Hematopoietic multipotent progenitor cell treated with erythropoietin and hydrocortisone succinate and interleukin-3 and kit ligand, for 8 days (in vitro differentiated cells): ENCODE measurements around the gene MAGEB1.

ENCODE experiments used
- DNase-seq: peaks from one replicate; pipeline ENCODE4 v3.0.0-alpha.2; 2015

The MAGEB1 gene

DNA sequence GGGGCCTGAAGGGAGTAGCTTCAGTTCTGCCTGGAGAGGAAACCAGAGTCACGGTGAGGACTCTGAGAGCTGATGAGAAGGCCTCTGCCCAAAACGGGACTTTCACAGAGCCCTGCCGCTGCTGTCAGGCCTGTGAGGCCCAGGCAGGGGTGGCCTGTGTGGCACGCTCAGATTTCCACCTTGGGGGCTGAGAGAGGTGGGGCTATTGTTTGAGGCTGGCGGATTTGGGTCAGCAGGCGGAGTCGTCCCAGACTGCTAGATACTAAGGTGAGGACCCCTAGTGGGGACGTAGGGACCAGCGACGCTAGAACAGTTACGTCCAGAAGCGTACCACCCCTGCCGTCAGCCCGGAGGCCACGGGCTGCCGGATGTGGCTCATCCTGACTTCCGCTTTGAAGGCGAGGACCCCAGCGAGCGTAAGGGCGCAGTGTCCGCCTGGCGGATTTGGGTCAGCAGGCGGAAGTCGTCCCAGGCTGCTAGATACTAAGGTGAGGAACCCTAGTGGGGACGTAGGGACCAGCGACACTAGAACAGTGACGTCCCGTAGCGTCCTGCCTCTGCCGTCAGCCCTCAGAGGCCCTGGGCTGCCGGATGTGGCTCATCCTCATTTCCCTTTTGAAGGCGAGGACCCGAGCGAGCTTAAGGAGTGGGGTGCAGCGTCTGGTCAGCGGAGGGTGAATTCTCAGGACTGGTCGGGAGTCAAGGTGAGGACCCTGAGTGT, at the start of gene MAGEB1:
Gene MAGEB1 (plus strand): TSS at position 378 of the 721 bp plus-strand sequence. CDS start 3,348 bp downstream, outside the sequence.
- DNase-seq, result no peak

DNA sequence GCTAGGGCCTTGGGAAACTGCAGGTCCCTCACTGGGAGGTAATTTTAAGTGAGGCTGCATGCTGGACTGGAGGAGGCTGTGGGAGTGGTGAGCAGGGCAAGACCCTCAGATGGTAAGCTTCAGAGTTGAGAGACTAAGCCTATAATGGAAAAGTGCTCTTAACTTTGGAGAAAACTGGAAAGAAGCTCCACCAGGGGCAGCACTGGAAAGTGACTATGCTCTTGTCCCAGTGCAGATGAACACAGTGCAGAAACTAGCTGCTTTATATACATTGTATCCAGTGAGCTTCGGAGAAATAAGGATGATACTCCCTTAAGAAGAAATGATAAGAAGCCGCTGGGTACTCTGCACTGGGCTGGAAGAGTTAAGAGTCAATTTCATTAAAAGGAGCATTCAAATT, 34.8 kb upstream of the MAGEB1 start:
- DNase-seq, result no peak

DNA sequence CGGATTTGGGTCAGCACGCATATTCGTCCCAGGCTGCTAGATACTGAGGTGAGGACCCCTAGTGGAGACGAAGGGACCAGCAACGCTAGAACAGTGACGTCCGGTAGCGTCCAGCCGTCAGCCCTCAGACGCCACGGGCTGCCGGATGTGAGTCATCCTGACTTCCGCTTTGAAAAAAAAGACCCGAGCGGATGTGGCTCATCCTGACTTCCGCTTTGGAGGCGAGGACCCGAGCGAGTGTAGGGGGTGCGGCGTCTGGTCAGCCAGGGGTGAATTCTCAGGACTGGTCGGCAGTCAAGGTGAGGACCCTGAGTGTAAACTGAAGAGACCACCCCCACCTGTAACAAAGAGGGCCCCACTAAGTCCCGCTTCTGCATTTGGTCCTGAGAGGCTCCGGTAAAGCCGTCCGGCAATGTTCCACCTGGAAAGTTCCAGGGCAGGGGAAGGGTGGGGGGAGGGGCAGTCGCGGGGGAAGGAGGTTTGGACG, 31.5 kb upstream of the MAGEB1 start, which contains the start of gene MAGEB2:
Gene MAGEB2 (plus strand): TSS at position 207 of the 487 bp plus-strand sequence. CDS start 3,018 bp downstream, outside the sequence.
- DNase-seq, result no peak

DNA sequence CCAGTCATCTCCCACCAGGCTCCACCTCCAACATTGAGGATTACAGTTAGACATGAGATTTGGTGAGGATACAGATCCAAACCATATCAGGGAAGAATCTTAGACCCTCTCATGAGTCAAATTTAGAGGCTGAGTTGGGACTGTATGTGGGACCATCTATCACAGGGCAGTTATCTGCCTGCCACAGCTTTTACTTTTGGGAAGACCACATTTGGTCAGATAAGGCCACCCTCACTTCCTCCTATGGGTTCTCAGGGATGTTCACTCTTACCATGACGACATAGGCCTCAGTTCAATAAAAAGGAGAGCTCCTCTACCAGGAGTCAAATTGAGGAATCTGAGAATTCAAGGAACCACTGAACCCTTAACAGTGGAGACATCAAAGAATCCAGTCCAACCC, 29.5 kb upstream of the MAGEB1 start:
- peak; percentile 57 for DNase-seq

DNA sequence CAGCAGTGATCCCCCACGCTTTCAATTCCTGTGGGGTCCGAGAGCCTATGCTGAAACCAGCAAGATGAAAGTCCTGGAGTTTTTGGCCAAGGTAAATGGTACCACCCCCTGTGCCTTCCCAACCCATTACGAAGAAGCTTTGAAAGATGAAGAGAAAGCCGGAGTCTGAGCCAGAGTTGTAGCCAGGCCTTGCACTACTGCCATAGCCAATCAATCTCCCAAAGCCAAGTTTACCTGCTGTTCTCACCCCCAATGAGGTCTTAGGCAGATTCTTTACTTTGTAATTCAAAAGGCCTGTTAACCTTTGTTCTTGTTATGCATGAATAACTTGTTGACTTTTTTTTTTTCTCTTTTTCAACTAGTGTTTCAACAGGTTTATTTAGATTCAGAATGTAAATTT, 27.6 kb upstream of the MAGEB1 start:
- no peak for DNase-seq

DNA sequence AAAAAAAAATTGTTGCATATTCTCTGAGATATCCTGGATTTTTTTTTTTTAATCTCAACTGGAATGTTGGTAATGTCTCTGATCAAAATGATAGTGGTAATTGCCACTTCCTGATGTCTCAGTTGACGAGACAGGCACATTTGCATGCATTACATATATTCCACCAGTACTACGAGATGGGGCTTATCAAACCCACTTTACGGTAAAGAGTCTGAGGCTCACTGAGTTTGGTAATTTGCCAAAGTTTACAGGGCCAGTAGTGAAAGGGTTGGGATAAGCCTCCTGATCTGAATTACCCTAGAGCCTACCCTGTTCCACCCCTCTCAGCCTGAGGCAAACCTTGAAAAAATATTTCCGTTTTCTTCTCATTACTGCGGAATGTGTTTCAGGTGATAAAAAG, 26.3 kb upstream of the MAGEB1 start:
- DNase-seq, result peak; percentile 53

GRCh38 chrX:30224536-30224935, 22.4 kb upstream of the MAGEB1 start:
- no peak for DNase-seq

DNA sequence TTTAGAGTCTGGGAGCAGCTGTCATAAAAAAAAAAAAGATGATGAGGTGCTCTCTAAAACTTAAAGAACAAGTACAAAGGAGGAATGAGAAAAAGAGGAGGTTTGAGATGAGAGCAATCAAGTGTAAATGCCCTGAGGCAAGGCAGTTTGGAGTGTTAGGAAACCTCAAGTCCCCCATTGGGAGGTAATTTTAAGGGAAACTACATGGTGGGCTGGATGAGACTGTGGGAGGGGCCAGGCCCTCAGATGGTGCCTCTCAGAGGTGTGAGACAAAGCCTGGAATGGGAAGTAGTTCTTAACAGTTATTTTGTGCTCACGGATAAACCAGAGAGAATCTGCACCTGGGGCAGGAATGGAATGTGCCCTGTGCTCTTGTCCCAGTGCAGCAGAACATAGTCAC, 18.4 kb upstream of the MAGEB1 start:
- no peak for DNase-seq

- DNase-seq, result no peak
Measured at GRCh38 chrX:30230395-30230794, 16.6 kb upstream of the MAGEB1 start, which contains the start of gene MAGEB3. MAGEB3 (plus strand) TSS chrX:30230657; CDS start chrX:30235925, 5,268 bp downstream.

GRCh38 chrX:30241724-30242415, 5.1 kb upstream of the MAGEB1 start, which contains the start of gene MAGEB4:
MAGEB4 (plus strand) TSS chrX:30242000; CDS start chrX:30242136, 136 bp downstream.
- DNase-seq, result no peak

GRCh38 chrX:30248854-30249253, 1.9 kb downstream of the MAGEB1 start:
- no peak for DNase-seq

GRCh38 chrX:30253257-30253656, 6.3 kb downstream of the MAGEB1 start:
- DNase-seq, result no peak

DNA sequence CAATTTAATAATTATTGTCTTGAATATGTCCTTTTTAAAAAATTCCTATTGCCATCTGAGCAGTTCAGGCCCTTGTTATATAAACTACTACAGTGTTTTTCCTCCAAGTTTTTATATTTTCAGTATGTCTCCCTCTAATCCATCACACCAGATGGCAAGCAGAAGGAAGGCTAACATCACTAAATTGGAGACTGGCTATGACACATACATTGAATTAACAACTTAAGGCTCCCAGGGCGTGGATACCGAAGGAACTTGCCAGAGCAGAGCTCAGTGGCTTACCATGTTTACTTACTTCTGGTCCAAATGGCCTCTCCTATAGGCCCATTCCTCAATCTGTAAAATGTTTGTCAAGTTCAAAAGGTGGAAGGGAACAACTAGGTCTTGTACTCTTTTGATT, 13.0 kb downstream of the MAGEB1 start:
- no peak for DNase-seq

GRCh38 chrX:30261012-30261411, 14.1 kb downstream of the MAGEB1 start:
- no peak for DNase-seq

DNA sequence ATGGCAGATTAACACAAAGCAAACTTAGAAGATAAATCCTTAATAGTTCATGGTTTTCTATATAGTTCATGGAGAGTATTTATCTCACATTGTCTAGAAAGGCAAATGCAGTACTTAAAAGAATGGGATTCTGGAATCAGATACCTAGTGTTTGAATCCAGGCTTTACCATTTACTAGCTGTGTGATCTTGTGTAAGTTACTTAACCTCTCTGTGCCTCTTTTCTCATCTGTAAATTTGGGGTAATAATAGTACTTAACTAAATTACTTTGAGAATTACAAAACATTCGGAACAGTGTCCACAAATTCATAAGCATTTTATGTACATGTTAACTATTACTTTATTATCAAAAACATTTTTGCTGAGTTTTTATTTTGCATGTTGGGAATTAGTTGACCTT, 15.8 kb downstream of the MAGEB1 start:
- DNase-seq, result no peak

DNA sequence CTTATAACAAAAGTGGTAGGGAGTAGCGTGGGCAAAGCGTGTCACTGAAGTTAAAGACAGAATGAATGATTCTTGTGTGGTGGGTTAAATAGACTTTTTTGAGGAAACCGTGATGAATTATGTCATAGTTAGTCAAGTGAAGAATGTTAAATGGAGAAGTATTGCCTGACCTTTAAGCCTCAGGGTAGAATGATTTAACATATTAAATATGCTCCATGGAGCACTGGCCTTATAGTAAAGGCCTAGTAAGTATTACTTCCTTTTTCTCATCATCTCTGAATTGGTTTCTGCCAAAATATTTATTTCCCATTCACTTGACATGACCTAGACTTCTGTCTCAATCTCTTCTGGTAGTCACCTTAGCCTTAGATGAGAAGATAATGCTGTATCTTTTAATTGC, 23.7 kb downstream of the MAGEB1 start:
- no peak for DNase-seq

DNA sequence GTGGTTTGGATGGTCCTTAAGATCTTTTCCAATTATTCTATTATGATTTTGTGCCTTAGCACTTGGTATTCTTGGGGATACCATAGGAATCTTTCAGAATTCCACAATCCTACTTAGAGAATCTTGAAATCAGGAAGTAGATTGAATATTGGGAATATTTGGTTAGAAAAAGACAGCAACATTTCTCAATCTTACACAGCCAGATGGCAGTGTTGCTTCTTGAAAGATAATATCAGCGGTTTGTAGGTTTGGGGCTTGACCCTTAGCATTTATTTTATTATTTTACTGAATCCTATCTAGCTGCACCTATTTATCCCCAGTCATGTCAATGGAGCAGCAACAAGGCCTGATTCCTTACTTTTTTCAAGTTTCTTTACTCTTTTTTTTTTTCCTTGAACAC, 28.6 kb downstream of the MAGEB1 start:
- peak; percentile 1 for DNase-seq

DNA sequence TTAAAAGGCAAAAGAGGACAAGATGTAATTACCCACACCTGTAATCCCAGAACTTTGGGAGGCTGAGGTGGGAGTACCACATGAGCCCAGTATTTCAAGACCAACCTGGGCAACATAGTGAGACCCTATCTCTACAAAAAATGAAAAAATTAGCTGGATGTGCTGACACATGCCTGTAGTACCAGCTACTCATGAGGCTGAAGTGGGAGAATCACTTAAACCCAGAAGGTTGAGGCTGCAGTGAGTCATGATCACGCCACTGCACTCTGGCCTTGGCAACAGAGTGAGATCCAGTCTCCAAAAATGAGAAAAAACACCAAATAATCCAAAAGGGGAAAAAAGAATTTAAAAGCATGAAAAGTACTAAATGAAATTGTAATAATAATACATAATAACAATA, 31.4 kb downstream of the MAGEB1 start:
- no peak for DNase-seq

DNA sequence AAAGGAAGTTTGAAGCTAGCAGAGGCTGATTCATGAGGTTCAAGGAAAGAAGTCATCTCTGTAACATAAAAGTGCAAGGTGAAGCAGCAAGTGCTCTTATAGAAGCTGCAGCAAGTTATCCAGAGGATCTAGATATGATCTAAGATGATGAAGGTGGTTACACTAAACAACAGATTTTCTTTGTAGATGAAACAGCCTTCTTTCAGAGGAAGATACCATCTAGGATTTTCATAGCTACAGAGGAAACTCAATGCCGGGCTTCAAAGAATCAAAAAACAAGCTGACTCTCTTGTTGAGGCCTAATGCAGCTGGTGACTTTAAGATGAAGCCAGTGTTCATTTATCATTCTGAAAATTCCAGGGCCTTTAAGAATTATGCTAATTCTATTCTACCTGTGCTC, 33.5 kb downstream of the MAGEB1 start:
- no peak for DNase-seq

- DNase-seq, result no peak
Measured at GRCh38 chrX:30282527-30282926, 35.6 kb downstream of the MAGEB1 start.

DNA sequence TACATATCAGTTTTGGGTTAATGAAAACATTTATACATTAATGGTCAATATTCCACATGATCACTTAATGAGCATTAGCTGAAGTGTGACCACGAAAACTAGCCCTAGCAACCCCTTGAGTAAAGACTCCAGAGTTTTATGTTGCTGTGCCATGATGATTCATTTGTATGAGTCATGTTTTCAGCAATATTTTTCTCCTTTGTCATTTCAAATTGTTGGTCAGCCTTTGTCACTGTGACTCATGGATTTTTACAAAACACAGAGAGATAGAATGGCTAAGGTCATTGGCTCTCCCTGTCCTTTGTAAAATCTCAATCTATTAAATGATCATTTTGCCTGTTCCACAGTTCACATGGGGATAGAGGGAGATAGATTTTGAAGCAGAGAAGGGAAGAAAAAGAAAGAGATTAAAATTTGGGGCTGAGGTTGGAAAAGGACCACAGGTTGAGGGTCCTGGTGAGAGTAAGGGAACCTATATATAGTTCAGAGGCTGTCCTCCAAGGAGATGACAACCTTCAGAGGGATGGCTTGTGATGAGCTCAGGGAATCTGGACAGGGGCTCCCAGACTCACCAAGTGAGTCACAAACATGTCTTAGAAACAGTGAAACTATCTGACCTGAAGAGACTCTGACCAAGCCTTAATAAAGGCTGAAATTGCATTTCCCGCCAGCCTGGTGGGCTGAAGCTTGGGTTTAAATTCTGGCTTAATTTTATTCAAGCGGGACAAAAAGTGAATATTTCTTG, 36.7 kb downstream of the MAGEB1 start:
- DNase-seq, result peak; percentile 21

DNA sequence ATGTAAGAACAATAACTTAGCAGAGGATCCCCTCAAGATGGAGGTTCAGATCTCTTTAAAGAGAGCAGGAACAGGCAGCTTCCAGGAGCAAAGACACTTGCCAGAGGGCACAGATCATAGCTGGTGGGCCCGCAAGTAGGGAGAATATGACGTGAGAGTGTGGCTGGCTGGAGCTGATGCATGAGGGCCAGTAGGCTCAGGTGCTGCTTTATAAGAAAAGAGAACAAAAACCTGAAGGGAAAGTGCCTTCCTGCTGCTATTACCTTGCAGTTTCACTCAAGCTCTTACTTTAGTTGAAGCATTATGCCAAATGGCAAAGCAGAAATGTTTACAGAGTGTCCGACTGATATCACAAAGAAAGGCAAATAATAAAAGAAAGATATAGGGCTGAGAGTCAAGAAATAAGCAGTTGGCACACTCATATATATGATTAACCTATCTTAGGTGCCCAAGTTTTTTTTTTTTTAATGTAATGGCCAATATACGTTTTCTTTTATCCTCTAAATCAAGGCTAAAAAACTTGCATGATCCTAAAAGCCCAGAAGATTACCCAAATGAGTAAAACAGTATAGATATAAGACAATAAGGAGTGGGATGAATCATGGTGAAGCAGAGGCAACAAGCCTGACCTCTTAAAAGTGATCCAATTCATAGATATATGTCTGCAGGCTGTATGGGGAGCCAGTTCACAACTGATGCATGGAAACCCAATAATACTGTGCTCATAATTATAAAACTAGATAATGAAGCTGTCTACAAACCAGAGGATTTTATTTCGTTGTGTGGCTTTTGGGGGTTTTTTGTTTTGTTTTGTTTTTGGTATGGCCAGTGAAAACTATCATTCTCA, 49.7 kb downstream of the MAGEB1 start:
- no peak for DNase-seq
